ENCODE results near the gene ZSCAN10.

Gene ZSCAN10

GRCh38 chr16:3046641-3047386 is 52.3 kb downstream of the ZSCAN10 start:
- DNase-seq (ENCODE audit: low spot score), result no peak

GRCh38 chr16:3045758-3046640 is 53.1 kb downstream of the ZSCAN10 start, which contains the start of gene MMP25:
Gene MMP25 (plus strand): TSS chr16:3046561. CDS start chr16:3046918, 357 bp downstream.
- DNase-seq (ENCODE audit: low spot score), result no peak

DNA sequence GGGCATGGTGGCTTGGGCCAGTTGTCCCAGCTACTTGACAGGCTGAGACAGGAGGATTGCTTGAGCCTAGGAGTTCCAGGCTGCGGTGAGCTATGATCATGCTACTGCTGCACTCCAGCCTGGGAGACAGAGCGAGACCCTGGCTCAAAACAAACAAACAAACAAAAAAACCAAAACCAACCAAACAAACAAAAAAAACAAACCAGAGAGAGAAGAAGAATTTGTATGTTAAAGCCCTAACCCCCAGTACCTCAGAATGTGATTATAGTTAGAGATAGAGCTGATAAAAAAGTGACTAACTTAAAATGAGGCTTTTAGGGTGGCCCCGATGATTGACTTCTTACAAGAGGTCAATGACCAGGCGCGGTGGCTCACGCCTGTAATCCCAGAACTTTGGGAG is 54.4 kb downstream of the ZSCAN10 start:
- no peak for DNase-seq (ENCODE audit: low spot score)

- DNase-seq (ENCODE audit: low spot score), result no peak
Measured at GRCh38 chr16:3042376-3042775, 56.7 kb downstream of the ZSCAN10 start.

DNA sequence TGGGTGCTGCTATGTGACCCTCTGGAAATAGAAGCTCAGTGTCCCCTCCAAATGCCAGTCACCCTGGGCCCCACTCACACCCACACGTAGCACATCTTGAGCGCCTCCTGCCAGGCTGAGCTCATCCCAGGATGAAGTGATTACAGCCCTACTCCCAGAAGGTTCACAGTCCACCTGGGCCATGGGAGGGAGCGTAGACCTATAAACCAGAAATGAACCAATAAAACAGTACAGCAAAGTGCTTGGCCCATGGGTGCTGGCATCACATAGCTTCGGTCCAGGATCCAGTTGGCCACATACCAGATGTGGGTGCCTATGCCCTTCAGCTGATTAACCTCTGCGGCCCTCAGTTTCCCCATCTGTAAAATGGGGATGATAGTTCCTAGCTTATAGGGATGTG is 60.2 kb downstream of the ZSCAN10 start:
- DNase-seq (ENCODE audit: low spot score), result no peak

Data from LoVo (cell line).